Esophagus mucosa (tissue), 1 donor: ENCODE data around the gene CR2. TPM values are rescaled to one million over a fixed set of nuclear protein-coding genes. Genes with fewer than 3 reads are reported as not detected.
"Not testable (repeated sequence)": the region's sequence is repeated elsewhere in the genome, so short reads cannot be mapped to it uniquely, and the experiment has no call there.

Source experiments
- ATAC-seq: fragments of 200-7000 bp; cut with Tn5 transposase; one replicate; pipeline ENCODE4 v1.9.1; 2020
- total RNA-seq: library from RNA; stranded (reverse); gene quantifications from one replicate; pipeline ENCODE4 v1.2.4, GENCODE V29; 2023
- donor health status: DM: yes; HTN: yes; CAD: no.

The CR2 gene
- 1.7 TPM for total RNA-seq

- ATAC-seq, result peak; percentile 88
Observed at GRCh38 chr1:207454046-207454964, at the start of gene CR2. Gene CR2, plus strand, starts transcription at chr1:207454328. Its CDS starts 91 bp downstream, at chr1:207454419.

- peak; percentile 79 for ATAC-seq
Observed at GRCh38 chr1:207404849-207405525, 49.1 kb upstream of the CR2 start.

- no peak for ATAC-seq
Observed at GRCh38 chr1:207405814-207406213, 48.3 kb upstream of the CR2 start.

GRCh38 chr1:207407655-207408260 lies 46.4 kb upstream of the CR2 start:
- ATAC-seq, result peak; percentile 80

- ATAC-seq, result no peak
Observed at GRCh38 chr1:207412845-207413244, 41.3 kb upstream of the CR2 start.

GRCh38 chr1:207414606-207415108 lies 39.5 kb upstream of the CR2 start:
- no peak for ATAC-seq

GRCh38 chr1:207417076-207417475 lies 37.1 kb upstream of the CR2 start:
- no peak for ATAC-seq

- no peak for ATAC-seq
Observed at GRCh38 chr1:207418351-207418750, 35.8 kb upstream of the CR2 start.

GRCh38 chr1:207420109-207420508 lies 34.0 kb upstream of the CR2 start:
- ATAC-seq, result no peak

GRCh38 chr1:207421078-207421477 lies 33.0 kb upstream of the CR2 start:
- no peak for ATAC-seq

- no peak for ATAC-seq
Observed at GRCh38 chr1:207423560-207424292, 30.4 kb upstream of the CR2 start.

GRCh38 chr1:207424570-207425131 lies 29.5 kb upstream of the CR2 start:
- no peak for ATAC-seq

GRCh38 chr1:207427832-207428585 lies 26.1 kb upstream of the CR2 start:
- ATAC-seq, result no peak

GRCh38 chr1:207428783-207429182 lies 25.3 kb upstream of the CR2 start:
- no peak for ATAC-seq

GRCh38 chr1:207429963-207430362 lies 24.2 kb upstream of the CR2 start:
- no peak for ATAC-seq

- no peak for ATAC-seq
Observed at GRCh38 chr1:207430602-207431001, 23.5 kb upstream of the CR2 start.

GRCh38 chr1:207431508-207431907 lies 22.6 kb upstream of the CR2 start:
- no peak for ATAC-seq

GRCh38 chr1:207433435-207433834 lies 20.7 kb upstream of the CR2 start:
- no peak for ATAC-seq

GRCh38 chr1:207436746-207437145 lies 17.4 kb upstream of the CR2 start:
- not testable (repeated sequence) for ATAC-seq

GRCh38 chr1:207440626-207441025 lies 13.5 kb upstream of the CR2 start:
- no peak for ATAC-seq

- ATAC-seq, result no peak
Observed at GRCh38 chr1:207444514-207445217, 9.5 kb upstream of the CR2 start.
